GM23338 (cell line): Measurements from ENCODE around the gene CDH20.

Source experiments
- TF ChIP-seq, protein P1 (sequence below), 2 experiments: fragments of 200-600 bp in 1 of 2; sonication (generic) in 1 of 2; conservative IDR thresholded peaks; 2 replicates each; pipeline versions ENCODE4 v1.5.1 to v1.6.1; 2016 to 2017; ENCODE audit warnings: antibody characterized with exemption in 2 of 2, low read depth in 2 of 2, mild to moderate bottlenecking in 2 of 2, moderate library complexity in 1 of 2
- TF ChIP-seq, protein P2 (sequence below): IDR thresholded peaks from one replicate; pipeline ENCODE4 v1.6.1; 2018; ENCODE audit warnings: antibody characterized with exemption; ENCODE audit not compliant: unreplicated experiment

DNA sequence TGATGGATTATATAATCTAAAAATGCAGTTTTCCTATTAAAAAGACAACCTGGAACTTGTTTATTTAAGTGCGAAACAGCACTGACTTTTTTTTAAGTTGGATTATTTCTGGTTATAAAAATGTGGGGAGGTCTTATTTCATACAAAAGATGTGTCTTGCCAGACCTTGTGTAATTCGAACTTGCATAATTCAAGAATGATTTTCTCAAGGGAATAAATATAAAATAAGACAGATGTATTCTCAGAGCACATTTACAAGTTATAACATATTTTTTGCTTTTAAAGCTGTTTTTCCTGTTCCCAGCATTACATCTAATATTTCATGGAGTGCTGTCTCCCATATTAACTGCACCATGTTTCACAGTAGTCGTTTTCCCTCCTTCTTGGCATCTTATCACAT lies 263.1 kb downstream of the CDH20 start:
- TF ChIP-seq, protein P1, sequence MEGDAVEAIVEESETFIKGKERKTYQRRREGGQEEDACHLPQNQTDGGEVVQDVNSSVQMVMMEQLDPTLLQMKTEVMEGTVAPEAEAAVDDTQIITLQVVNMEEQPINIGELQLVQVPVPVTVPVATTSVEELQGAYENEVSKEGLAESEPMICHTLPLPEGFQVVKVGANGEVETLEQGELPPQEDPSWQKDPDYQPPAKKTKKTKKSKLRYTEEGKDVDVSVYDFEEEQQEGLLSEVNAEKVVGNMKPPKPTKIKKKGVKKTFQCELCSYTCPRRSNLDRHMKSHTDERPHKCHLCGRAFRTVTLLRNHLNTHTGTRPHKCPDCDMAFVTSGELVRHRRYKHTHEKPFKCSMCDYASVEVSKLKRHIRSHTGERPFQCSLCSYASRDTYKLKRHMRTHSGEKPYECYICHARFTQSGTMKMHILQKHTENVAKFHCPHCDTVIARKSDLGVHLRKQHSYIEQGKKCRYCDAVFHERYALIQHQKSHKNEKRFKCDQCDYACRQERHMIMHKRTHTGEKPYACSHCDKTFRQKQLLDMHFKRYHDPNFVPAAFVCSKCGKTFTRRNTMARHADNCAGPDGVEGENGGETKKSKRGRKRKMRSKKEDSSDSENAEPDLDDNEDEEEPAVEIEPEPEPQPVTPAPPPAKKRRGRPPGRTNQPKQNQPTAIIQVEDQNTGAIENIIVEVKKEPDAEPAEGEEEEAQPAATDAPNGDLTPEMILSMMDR (conservative IDR thresholded peaks at IDR 0.05; ENCODE audit: low read depth in 2 of 2): no peak
- TF ChIP-seq, protein P2, sequence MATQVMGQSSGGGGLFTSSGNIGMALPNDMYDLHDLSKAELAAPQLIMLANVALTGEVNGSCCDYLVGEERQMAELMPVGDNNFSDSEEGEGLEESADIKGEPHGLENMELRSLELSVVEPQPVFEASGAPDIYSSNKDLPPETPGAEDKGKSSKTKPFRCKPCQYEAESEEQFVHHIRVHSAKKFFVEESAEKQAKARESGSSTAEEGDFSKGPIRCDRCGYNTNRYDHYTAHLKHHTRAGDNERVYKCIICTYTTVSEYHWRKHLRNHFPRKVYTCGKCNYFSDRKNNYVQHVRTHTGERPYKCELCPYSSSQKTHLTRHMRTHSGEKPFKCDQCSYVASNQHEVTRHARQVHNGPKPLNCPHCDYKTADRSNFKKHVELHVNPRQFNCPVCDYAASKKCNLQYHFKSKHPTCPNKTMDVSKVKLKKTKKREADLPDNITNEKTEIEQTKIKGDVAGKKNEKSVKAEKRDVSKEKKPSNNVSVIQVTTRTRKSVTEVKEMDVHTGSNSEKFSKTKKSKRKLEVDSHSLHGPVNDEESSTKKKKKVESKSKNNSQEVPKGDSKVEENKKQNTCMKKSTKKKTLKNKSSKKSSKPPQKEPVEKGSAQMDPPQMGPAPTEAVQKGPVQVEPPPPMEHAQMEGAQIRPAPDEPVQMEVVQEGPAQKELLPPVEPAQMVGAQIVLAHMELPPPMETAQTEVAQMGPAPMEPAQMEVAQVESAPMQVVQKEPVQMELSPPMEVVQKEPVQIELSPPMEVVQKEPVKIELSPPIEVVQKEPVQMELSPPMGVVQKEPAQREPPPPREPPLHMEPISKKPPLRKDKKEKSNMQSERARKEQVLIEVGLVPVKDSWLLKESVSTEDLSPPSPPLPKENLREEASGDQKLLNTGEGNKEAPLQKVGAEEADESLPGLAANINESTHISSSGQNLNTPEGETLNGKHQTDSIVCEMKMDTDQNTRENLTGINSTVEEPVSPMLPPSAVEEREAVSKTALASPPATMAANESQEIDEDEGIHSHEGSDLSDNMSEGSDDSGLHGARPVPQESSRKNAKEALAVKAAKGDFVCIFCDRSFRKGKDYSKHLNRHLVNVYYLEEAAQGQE: no peak
